ENCODE results near the gene SYT1.

DNA sequence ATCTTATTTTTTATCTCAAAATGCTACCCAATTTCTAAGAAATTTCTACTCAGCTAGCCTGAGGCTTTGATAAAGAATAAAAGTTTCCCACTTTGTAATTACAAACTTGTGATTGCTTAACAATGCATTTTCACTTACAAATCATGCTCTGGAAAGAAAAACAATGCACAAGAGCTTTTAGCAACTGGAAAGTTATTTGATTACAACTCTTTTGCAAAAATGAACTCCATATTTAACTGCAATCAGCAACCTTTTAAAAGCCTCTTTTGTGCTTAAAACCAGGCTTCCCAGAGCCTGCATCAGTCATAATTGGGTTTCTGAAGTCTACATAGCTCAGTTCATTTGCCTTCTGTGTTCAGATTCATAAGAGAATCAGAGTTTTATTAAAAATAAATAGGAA lies 431.0 kb downstream of the SYT1 start:
- TF ChIP-seq, protein P1, sequence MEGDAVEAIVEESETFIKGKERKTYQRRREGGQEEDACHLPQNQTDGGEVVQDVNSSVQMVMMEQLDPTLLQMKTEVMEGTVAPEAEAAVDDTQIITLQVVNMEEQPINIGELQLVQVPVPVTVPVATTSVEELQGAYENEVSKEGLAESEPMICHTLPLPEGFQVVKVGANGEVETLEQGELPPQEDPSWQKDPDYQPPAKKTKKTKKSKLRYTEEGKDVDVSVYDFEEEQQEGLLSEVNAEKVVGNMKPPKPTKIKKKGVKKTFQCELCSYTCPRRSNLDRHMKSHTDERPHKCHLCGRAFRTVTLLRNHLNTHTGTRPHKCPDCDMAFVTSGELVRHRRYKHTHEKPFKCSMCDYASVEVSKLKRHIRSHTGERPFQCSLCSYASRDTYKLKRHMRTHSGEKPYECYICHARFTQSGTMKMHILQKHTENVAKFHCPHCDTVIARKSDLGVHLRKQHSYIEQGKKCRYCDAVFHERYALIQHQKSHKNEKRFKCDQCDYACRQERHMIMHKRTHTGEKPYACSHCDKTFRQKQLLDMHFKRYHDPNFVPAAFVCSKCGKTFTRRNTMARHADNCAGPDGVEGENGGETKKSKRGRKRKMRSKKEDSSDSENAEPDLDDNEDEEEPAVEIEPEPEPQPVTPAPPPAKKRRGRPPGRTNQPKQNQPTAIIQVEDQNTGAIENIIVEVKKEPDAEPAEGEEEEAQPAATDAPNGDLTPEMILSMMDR (IDR thresholded peaks at IDR 0.05): no peak
- no peak for TF ChIP-seq EP300 (IDR thresholded peaks at IDR 0.05)
- no peak for TF ChIP-seq POLR2A (IDR thresholded peaks at IDR 0.05)
